OCI-M2 (cell line): ENCODE measurements around the gene GDF9.
"Not testable (repeated sequence)": the region's sequence is repeated elsewhere in the genome, so short reads cannot be mapped to it uniquely, and the experiment has no call there.

Experiments
- DNase-seq: peaks from one replicate; lab custom pipeline; 2025; ENCODE audit not compliant: unreplicated experiment; lab: John Stamatoyannopoulos, UW

Gene GDF9

DNA sequence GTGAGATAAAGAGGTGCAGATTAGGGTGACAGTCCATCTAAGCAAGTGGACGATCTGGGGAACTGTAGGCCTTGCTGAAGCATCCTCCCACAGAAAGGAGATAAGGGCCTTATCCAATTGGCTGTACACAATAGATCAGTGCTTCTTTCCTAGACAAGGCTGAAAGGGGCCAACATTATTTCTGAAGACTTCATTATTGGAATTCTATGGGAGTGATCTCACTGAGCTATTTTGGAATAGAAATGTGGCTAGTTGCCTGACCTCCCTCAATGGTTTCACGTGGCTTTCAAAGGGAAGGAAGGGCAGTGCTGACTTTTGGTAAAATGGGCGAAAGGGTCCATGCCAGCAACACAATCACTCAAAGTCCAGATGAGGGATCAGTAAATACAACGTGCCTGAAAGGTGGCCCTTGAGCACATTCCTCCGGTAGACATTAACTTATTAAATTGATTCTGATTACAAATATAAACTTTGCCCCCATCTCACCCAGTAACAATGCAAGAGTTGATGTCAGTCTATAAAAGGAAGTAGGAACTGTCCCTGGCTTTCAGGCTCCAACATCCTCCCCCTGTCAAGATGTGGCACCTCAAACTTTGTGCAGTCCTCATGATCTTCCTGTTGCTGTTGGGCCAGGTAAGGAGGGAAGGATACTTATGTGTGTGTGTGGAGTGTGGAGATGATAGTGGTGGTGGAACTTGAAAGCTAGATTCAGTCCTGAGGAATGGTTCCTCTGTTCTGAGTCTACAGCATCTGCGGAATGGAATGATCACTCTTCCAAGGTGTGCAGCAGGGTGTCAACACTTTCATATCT lies 7.1 kb upstream of the GDF9 start, which contains the start of gene LEAP2:
TSS of gene LEAP2 (plus strand) at position 550 of the 811 bp plus-strand sequence. CDS start at position 577, 27 bp downstream.
- DNase-seq, result no peak

DNA sequence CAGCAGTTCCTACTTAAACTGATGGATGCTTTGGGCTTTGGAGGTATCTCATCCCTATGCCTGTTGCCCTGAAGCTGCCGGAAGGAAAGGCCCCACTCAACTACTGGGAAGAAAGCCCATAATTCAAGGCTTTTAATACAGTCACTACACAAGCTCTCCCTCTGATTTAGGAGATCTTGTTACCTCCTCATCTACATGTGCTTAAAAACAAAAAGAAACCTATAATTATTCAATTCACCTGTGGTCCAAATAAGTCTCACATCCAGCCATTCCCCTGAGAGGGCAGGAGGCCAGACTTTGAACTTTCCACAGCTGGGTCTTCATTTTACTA lies 6.5 kb upstream of the GDF9 start:
- no peak for DNase-seq

DNA sequence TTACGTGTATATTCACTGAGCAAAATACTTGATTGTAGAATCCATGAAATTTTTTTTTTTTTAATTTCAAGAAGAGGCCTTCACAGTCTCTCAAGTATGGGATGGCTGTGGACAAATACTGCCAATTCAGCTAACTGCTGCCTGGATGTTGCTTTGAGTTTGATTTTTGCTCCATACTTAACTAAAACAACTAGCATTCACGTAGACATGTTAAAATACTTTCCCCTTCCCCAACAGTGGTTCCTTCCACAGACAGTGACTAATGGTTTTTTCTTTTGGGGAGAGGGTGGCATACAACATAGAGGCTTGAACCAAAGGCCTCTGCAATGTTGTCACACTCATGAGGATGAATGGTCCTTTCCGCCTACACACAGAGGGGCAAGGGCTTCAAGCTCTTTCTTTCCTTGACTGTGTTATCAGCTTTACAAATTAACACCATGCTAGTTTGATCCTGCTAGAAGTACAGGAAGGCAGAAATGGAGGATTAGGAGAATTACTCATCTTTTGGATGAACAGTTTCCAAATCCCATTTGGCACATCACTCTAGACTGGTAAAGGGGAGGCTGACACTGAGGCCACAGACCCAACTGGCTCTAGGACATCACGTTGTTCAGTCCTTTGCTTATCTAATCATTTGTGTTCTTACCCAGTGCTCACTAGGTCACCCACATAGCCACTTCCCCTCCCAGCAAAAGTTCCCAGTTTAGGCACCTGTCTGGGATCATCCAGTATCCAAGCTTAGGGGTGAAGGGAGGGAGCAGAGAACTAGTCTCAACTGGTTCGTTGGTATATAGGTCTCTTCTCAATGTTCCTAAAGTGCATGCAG lies 5.4 kb upstream of the GDF9 start:
- no peak for DNase-seq

DNA sequence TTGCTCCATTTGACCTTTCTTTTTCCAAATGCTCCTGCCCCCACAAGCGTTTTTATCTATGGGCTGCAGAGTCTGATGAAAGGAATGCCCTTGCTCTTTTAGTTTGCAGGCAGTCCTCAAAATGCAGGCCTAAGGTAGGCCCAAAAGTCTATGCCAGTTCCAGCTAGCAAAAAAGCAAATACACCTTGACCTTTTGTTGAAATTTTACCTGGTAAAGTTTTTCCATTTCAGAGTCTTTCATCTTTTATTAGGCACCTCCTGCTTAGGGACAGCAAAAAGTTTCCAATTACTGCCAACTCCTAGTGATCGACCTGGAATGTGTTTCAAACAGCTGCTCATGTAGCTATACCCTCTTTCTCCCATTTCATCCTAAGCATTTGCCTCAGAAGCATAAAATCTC lies 4.5 kb upstream of the GDF9 start:
- no peak for DNase-seq

DNA sequence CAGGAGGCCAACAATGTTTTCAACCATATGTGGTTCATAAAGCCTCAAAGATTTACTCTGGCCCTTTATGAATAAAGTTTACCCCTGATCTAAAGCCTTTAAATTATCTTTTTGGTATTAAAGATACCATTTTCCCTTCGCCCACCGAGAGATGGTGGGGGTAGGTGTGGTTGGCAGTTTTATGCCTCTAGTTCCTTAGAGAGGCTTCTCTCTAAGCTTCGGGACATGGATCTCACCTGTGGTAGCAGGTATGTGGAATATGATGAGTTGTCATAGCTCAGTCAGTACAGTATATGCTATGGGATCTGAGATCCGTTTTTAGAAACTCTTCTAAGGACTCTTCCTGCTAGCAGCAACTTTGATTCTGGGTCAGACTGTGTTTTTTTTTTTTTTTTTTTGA lies 2.5 kb upstream of the GDF9 start:
- DNase-seq, result no peak

DNA sequence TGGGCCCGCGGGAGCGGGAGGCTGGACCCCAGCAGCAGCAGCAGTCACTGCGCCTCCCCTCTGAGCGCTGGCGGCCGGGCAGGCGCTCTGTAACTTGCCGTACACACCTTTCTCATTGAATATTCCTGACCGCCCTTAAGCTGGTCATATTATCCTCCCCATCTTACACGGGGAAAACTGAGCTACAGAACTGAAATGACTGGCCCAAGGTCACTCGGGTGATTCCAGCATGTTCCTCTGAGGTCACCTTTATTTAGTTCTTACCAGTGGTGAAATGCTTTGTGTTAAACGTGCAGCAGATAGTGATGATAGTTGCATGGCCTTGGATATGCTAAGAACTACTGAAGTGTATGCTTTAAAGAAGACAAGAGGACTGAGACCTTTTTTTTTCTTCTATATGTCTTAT lies 780 bp upstream of the GDF9 start:
- no peak for DNase-seq

DNA sequence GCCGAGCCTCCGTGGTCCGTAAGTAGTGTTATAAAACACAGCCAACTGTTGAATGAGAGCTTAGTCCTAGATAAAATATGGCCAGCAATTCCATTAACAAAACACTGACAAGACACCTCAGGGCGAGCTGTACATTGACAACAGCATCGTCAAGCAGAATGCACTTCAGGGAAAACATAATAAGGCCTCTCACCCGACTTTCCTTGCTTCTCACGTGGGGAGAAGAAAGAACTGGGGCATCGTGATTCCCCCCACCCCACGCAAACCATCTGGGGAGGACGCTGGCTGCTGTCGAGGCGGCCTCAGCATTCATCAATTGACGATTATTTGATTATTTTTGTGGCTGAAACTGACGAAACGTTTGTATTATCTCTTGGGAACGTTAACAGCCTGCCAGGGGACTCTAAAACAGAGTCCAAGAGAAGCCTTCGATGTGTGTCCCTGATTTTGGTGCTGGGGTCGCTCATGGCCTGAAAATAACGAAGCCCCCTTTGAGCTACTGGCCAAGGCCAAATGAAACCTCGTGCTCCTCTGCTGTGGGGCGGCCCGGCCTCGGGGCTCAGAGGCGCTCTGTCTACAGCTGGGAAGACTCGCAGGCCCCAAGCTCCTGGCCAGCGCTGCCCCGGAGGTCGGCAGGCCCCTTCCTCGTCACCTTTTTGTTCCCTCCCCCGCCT lies 464 bp downstream of the GDF9 start:
- no peak for DNase-seq

DNA sequence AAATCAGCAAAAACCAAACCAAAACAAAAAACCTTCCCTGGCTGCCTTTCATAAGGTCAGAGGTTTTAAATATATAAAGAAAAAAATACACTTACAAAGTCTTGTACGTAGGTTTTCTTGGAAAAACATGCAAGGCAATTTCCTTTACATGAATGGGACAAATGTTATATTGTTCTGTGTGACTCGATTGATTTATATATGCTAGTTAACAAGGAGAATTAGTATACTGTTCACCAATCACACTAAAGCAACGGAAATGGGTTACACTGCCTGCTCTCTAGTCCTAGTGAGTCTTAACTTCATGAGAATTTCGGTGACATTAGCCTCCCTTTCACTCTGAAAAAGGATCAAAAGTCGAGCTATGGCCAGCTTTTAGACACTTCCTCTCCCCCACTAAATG lies 5.5 kb downstream of the GDF9 start:
- DNase-seq, result no peak

DNA sequence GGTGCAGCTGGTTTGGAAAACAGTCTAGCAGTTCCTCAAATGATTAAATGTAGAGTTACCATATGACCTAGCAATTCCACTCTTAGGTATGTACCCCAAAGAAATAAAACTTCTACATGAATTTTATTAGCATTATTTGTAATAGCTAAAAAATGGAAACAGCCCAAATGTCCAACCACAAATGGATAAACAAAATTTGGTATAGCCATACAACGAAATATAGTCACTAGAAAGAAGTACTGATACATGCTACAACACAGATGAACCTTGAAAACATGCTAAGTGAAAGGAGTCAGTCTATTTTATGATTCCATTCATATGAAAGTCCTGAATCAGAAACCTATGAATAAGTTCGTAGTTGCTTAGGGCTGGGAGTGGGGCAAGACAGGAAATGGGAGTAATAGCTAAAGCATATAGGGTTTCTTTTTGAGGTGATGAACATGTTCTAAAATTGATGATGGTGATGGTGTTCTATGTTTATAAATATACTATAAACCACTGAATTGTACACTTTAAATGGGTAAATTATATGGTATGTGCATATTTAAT lies 6.3 kb downstream of the GDF9 start:
- DNase-seq, result no peak

DNA sequence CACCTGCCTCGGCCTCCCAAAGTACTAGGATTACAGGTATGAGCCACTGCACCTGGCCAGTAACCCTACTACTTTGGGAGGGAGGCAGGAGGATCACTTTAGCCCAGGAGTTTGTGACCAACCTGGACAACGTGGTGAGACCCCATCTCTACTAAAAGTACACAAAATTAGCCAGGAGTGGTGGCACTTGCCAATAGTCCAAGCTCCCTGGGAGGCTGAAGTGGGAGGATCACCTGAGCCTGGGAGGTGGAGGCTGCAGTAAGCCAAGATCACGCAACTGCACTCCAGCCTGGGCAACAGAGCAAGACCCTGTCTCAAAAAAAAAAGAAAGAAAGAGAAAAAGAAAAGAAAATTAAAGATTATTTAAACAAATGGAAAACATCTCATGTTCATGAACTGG lies 10.3 kb downstream of the GDF9 start:
- DNase-seq, result no peak

DNA sequence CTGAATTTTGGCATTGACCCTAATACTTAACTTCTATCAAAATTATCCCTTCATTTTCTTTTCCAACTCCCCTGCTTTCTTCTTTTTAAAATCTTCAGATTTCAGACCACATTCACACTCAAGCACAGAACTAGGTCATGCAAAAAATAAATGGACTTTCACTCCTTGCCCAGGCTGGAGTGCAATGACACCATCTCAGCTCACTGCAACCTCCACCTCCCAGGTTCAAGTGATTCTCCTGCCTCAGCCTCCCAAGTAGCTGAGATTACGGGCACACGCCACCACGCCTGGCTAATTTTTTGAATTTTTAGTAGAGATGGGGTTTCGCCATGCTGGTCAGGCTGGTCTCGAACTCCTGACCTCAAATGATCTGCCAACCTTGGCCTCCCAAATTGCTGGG lies 11.3 kb downstream of the GDF9 start:
- not testable (repeated sequence) for DNase-seq

DNA sequence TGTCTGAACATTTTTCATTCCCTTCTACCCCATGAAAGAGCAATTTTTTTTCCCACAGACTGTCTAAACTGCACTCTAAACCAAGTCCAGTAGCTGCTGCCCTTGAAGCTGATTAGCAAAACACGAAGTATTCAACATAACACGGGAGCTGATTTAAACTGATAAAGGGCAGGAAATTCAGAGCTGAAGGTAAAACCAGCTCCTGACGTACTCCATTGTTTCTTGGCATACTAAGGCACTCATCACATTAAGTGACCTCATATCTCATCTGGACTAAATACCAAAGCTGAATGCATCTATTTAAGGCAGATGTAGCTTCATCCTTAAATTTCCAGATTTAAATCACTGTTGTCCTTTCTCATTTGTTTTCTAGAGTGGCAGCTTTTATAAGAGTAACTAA lies 12.0 kb downstream of the GDF9 start:
- no peak for DNase-seq

DNA sequence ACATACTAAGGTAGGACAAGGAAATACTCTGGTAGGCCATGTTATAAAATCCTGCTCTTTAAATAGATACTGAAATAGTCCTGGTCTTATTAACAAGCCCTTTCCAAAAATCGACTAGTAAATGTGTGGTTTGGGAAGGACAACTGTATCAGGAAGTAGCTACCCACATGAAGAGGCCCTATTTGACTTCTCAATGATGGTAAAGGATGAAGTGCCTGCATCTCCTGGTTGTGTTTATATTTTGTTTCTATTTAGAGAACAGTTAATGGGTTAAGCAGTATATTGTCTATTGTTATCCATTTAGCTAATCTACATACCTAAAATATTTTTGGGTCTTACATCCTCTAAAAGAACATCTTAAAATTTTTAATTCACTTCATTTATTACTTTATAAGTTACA lies 12.5 kb downstream of the GDF9 start:
- DNase-seq, result no peak

DNA sequence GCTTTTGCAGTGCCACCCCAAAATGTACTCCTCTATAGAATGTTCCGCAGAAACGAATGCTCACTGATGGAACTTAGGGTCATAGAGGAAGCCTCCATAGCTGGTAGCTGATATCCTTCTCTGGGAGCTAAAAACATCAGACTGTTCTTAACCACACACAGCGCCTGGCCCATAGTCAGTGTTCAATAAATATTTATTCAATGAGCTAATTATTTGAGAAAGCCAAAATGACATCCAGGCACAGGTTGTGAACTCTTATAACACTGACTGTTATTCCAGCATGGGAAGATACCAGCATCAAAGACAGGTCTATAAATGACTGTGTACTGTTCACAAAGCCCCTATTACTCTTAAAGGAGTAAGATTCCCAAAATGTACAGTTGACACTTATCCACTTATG lies 12.9 kb downstream of the GDF9 start:
- DNase-seq, result no peak

DNA sequence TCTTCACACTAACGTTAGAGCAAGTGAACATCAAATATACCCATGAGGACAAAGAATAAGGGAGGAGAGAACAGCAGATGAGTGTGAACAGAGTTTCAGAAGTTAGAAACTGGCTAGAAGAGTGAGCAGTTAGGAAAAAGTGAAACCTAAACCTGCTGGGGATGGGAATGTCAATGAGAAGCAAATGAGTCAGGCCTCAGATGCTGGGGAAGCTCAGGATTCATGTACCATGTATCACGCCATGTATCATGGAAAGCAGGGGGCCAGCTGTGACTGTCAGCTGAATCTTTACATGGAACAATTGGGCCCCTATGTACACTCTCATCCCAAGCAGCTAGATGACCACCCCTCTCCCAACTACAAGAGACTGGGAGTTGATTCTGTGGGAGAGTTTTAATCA lies 16.2 kb downstream of the GDF9 start:
- DNase-seq, result no peak

DNA sequence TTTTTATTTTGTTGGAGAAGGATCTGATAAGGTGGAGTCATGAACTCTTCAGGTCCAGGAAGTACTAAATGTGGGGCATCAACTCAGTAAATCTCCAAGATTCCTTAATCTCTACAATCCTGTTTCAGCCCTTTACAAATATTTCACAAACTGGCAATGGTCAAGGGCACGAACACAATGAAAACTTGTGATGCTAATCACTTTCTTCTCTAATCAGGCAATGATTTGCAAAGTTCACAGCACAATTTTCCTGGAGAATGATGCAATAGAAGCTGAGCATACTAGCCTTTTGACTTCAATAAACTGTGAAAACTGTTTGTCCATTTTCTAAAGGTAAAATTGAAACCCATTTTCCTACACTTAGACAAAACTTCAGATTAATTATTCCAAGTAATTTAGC lies 16.9 kb downstream of the GDF9 start:
- no peak for DNase-seq

DNA sequence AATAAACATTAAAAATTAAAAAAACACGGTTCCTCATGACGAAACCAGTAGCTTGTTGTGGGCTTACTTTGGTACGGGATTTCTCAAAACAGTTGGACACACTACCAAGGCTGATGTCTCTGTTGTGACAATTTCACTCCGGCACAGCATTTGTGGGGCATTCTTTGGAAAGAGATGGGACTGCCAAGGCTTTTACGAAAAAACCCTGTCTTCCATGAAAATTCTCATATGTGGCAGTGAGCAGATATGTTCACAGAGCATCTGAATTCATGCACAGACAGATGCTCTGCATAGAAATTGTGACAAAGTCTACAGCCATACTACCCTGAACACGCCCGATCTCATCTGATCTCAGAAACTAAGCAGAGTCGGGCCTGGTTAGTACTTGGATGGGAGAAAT lies 18.0 kb downstream of the GDF9 start:
- no peak for DNase-seq

DNA sequence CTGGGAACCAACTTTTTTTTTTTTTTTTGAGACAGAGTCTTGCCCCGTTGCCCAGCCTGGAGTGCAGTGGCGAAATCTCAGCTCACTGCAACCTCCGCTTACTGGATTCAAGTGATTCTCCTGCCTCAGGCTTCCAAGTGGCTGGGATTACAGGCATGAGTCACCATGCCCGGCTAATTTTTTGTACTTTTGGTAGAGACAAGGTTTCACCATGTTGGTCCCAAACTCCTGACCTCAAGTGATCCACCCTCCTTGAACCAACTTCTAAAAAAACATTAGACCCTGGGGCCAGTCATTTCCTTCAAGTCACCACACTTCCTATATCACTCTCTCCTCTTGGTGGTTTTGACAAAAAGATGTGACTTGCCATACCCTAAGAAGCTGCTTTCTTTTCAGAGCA lies 25.0 kb downstream of the GDF9 start:
- no peak for DNase-seq

DNA sequence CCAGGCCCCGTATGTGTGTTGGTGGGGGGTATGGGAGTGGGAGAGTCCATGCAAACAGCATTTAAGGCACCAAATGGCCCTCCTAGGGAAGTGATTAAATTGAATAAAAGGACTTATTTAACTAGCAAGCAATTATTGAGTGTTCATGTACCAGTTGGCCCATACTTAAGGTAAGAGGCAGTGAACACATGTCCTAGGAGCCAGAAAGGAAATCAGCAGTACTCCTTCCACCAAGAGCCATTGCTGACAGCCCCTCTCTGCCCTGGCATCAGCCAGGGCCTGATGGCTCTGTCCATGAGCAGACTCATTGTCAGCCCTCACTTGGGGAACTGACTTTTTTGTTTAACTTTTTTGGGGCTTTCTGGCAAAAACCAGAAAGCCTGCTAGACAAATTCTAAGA lies 25.4 kb downstream of the GDF9 start:
- no peak for DNase-seq

DNA sequence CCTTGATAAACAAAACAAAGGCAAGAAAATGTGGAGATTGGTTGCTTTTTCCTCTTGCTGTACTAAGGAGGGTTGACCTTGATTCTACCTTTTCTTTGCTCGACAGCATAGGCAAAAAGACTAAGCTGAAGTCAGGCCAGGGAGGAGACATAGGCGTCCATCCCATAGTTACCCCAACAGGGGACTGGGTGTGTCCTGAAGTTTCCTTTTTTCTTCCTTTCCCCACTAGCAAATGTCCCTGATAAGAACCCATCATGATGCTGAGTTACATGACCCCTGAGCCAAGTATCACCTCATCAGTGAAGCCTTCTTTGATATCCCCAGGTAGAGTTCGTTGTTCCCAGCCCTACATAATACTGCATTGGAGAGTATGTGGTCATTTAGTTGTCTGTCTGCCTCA lies 26.0 kb downstream of the GDF9 start:
- DNase-seq, result no peak

DNA sequence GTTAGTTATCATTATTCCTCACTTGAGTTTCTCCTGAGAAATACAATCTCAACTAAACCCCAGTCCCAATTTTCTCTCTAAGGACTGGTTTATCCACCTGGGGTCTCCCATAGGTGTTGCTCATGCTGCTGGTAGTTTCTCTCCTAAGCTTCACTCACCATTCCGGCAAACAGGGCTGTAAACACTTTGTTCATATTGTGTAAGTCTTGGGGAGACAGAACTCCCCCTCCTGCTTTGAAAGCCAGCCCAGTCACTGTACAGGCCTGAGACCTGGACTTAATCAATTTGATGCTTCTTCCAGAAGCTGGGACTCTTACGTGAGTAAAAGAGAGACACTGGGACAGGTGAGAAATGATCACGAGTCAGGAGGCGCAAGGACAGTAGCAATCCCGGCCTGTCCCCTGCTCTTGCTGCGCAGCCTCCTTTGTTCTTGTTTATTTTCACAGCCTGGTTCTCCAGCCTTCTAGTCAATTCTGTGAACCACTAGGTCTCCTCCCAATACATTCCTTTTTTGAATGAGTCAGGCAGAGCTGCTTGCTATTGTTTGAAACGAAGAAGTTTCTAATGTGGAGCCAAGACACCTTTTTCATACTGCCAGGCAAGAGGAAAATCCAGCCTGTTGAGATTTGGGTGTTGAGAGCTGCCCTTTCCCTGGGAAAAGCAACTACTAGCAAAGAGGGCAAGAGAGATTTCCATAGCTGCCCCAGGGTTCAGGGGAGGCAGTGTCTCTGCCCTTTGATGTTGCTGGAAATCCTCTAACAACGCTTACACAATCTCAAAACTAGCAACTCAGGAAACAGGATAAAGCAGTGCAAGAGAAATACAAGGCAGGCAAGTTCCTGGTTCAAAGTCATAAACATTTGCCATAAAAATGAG lies 26.6 kb downstream of the GDF9 start:
- DNase-seq, result no peak
